ENCODE results near the gene ZGPAT.

ZGPAT gene

GRCh38 chr20:63768591-63769515 is 61.0 kb downstream of the ZGPAT start:
- TF ChIP-seq CTCF (IDR thresholded peaks at IDR 0.05; ENCODE audit: low read depth, low read length) = no peak
- no peak for DNase-seq (ENCODE audit: low read depth in 2 of 2)
- H3K4me3 ChIP-seq (replicated peaks in 1 of 2; ENCODE audit: low read depth in 2 of 2, low read length in 2 of 2) = no peak overlapping the region

DNA sequence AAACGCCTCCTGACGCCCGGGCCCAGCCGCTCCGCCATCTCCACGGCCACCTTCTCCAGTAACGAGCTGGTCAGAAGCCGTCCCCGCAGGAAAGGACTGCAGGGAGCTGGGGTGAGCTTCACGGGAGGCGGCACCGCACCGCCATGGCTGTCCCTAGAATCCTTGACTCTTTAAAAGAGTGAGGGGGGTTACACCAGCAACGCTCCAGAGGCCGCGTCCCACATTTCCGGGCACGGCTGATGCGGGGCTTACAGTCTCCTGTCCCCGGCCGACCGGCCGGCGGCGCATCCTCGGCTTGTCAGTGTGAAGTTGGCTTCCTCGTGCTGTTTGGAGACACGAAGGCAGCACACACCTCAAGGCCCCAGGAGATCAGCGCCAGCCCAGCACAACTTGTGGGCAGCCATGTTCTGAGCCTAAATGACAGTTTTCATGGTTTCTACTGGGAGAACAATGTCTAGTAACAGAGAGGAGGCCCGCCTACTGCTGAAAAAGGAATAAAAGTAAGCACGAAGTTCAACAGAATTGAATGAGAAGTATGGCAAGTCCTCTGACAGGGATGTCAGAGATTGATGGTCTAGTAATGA is 62.1 kb downstream of the ZGPAT start:
- no peak for DNase-seq (ENCODE audit: low read depth in 2 of 2)

DNA sequence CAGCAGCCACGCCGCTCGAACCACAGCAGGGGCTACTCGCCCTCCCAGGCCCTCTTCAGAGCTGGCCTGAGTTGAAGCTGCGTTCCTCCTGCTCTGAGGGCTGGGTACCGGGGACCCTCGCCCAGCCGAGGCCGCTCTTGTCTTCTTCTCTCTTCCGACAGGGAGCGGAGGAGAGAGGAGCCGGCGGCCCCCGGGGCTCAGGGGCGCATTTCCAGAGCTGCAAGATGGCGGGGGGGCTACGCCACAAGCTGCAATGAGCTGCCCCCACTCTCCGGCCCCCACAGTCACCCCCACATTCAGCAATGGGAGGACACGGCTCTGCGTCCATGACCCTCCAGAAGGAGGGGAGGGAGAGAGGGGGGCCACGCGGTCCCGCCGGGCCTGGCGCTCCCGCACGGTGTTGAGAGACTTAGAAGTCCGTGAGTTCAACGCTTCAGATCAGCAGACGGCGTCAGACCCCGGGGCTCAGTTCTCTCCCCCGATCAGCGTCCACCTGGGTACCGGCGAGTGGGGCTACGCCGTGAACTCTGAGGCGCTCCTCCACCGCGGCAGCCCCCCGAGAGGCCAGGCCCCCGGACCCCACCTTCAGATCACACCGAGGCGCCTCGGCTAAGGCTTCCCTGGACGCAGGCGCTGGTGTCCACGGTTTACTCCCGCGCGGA is 63.3 kb downstream of the ZGPAT start:
- H3K4me3 ChIP-seq (replicated peaks in 1 of 2; ENCODE audit: low read depth in 2 of 2, low read length in 2 of 2) = no peak overlapping the region
- no peak for DNase-seq (ENCODE audit: low read depth in 2 of 2)
- TF ChIP-seq CTCF (IDR thresholded peaks at IDR 0.05; ENCODE audit: low read depth, low read length) = no peak

More for the DNA sequence above, 62.1 kb downstream of the ZGPAT start:
- no peak for TF ChIP-seq CTCF (IDR thresholded peaks at IDR 0.05; ENCODE audit: low read depth, low read length)
- H3K4me3 ChIP-seq (replicated peaks in 1 of 2; ENCODE audit: low read depth in 2 of 2, low read length in 2 of 2) = no peak overlapping the region

- DNase-seq (ENCODE audit: low read depth in 2 of 2) = peak in 1 of 2 donors; percentile 13
- TF ChIP-seq CTCF (IDR thresholded peaks at IDR 0.05; ENCODE audit: low read depth, low read length) = no peak
- no peak overlapping the region for H3K4me3 ChIP-seq (replicated peaks in 1 of 2; ENCODE audit: low read depth in 2 of 2, low read length in 2 of 2)
Observed at GRCh38 chr20:63772781-63773518, 65.1 kb downstream of the ZGPAT start.

DNA sequence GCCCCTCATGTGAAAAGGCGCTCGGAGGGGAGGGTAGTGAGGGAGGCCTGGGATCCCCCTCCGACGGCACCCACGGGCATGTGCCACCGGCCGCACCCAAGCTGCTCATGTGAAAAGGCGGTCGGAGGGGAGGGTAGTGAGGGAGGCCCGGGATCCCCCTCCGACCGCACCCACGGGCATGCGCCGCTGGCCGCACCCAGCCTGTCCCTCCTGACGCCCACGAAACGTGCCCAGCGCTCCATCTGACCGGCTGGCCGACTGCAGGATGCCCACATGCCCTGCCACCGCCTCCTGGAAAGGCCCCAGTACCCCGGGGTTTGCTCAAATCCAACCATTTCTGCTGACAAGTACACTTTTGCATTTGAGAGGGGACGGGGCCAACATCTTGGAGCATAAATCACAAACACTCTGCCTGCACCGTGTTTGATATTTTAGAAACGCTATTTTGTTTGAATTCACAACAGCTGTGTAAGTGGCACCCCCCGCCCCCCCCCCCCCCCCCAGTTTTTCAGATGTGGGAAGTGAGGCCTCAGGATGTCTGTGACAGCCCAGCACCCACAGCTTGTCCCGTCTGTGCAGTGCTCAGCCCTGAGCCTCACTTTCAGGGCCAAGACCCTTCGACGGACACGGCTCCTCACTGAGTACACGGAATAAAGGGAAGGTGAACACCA is 65.9 kb downstream of the ZGPAT start:
- no peak overlapping the region for H3K4me3 ChIP-seq (replicated peaks in 1 of 2; ENCODE audit: low read depth in 2 of 2, low read length in 2 of 2)
- TF ChIP-seq CTCF (IDR thresholded peaks at IDR 0.05; ENCODE audit: low read depth, low read length) = no peak
- no peak for DNase-seq (ENCODE audit: low read depth in 2 of 2)

- DNase-seq (ENCODE audit: low read depth in 2 of 2) = no peak
- no peak overlapping the region for H3K4me3 ChIP-seq (replicated peaks in 1 of 2; ENCODE audit: low read depth in 2 of 2, low read length in 2 of 2)
- no peak for TF ChIP-seq CTCF (IDR thresholded peaks at IDR 0.05; ENCODE audit: low read depth, low read length)
Observed at GRCh38 chr20:63774306-63774705, 66.5 kb downstream of the ZGPAT start.
